ENCODE measurements around the gene TNIK.

TNIK gene

GRCh38 chr3:171459942-171460724 lies at the start of gene TNIK:
TSS of gene TNIK (minus strand) at chr3:171460405. CDS start at chr3:171460063, 342 bp downstream.
- peak; percentile 91 for DNase-seq (ENCODE audit: low read depth)

DNA sequence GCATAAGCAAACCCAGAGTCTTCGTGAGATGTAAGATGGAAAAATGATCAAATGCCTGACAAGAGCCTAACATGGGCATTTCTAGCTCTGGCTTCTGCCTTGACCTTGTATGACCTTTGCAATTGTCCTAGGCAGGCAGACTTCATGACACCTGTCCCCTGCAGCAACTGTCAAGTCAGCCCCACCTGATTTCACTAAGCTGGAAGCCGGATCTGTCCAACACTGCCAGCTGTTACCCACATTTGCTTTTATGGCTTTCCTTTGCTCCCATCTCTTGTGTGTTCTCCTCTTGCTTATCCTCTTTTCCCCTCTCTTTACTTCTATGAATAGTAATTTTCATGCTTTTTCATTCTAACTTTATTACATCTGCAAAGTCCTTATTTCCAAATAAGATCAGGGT lies 48.5 kb upstream of the TNIK start:
- no peak for DNase-seq (ENCODE audit: low read depth)

DNA sequence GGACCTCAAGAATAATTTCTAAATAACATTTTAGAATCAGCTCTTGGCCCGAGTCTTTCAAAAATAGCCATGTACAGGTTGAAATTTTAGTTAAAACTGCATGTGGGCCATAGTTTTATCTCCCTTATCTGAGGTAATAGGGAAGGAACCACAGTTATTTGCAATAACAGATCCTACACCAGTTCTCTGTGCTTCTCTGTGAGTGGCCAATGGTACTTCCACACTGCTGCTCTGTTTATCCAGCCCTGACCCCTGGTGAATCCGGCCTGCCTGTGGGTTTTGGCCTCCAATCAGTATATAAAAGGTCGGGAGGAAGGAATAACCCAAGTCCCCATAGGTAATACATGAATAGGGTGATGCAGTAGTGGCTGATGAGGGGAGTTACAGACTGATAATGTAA lies 48.0 kb upstream of the TNIK start:
- DNase-seq (ENCODE audit: low read depth), result no peak

DNA sequence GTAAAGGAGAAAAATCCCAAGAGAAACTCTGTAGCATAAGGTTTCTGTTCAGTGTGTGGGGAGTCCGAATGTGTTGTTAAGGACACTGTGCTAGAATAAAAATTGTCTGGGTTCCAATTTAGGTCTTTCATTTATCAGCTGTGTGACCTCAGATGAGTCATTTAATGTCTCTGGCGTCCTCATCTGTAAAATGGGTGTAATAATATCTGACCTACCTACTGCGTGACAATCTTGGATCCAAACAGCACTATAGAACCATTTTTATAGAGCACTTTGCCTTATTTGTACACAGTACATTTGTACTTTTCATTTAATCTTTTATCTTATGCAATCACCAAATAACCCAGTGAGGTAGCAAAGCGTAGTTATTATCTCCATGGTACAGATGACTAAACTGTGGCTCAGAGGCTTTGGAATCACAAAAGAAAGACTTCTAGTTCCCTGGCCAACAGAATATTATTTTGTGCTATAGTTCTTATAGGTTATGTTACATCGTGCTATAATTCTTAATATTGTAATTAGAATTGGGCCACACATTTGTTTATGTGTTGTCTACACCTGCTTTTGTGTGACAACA lies 46.6 kb upstream of the TNIK start:
- no peak for DNase-seq (ENCODE audit: low read depth)

DNA sequence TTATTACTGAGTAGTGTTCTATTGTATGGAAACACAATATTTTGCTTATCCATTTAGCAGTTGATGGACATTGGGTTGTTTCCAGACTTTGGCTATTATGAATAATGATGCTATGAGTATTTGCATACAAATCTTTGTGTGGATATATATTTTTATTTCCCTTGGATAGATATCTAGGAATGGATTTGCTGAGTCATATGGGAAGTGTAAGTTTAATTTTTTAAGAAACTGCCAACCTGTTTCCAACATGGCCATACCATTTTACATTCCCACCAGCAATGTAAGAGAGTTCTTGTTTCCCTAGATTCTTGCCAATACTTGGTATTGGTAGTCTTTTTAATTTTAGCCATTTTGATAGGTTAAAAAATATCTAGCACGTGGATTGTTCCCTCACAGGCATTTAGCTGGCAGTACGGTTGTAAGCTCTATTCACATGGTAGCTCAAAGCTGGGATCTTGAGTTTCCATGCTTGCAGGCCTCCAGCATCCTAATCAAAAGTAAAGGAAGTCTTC lies 45.7 kb upstream of the TNIK start:
- no peak for DNase-seq (ENCODE audit: low read depth)

DNA sequence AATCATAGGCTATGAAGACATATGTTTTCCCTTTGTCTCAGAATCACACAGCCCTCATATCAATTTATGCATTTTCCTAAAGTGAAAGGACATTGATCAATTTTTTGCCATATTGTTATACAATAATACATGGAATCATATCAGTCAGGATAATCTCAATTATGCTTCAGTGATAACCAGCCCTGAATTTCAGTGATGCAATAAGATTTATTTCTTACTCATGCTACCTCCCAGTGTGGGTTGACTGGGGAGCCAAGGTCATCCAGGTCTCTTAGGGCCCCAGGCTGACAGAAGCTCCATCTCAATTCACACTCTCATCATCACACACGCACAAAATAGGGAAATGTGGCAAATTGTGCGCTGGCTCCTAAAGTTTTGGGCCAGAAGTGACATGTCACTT lies 44.2 kb upstream of the TNIK start:
- DNase-seq (ENCODE audit: low read depth), result no peak

DNA sequence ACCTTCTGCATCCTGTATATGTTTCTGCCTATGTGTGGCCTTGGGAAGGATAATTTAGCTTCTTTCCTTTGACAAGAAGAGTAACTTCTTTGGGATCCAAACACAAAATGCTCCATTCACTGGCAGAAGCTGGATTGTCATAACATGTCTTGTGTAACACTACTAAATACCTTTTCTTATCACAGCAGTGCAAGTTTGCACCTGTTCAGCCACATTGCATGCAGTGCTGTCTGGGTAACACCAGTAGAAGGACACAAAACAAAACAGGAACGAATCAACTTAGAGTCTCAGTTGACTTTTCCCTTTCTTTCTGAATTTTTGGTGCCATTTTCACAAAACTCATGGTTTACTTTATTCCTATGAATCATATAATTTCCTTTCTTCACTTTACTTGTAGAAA lies 43.6 kb upstream of the TNIK start:
- no peak for DNase-seq (ENCODE audit: low read depth)

DNA sequence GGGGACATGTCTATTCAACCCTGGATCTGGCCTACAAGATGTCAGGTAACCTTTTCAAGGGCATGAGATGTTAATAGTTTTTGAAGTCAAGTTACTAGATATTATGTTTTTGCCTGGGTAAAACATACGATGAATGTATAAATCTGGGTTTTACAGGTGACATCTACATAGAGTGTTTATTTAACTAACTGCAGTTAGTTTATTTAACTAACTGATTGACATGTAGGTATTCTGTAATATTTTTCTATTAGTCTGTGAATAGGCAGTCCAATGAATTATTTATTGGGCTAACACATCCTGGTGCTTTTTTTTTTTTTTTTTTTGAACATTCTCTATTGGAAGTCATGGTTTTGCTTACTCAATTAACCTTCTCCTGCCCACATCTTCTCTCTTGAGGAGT lies 38.7 kb upstream of the TNIK start:
- no peak for DNase-seq (ENCODE audit: low read depth)

GRCh38 chr3:171497468-171497867 lies 37.3 kb upstream of the TNIK start:
- no peak for DNase-seq (ENCODE audit: low read depth)

- DNase-seq (ENCODE audit: low read depth), result no peak
Measured at GRCh38 chr3:171495413-171495812, 35.2 kb upstream of the TNIK start.

DNA sequence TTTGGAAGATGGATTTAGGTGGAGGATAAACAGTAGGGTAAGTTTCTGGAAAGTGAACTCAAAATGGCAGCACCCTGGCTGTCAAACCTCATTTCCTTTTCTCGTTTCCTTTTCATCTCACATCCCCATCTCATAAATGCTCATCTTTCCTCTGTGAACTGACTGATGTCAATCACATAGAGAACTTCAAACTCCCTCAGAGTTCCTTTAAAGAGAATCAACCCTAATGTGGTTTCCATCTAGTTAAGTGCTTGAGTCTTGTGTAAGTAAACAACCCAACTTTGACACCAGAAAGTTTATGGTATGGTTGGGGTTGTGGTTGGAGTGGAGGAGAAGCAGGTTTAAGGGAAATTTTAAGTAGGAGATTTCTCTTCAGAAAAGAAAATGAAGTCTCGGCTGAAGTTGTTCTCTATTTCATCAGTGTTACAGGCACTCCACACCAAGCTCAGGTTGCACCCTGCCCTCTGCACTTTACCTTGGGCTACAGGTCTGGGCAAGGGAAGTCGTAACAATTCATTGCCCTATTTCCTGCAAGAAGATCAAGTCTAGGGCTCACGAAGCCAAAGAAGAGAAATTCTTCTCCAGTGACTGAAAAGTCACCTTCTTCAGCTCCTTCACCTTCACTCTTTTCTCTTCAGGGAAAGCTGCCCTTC lies 34.4 kb upstream of the TNIK start:
- no peak for DNase-seq (ENCODE audit: low read depth)

DNA sequence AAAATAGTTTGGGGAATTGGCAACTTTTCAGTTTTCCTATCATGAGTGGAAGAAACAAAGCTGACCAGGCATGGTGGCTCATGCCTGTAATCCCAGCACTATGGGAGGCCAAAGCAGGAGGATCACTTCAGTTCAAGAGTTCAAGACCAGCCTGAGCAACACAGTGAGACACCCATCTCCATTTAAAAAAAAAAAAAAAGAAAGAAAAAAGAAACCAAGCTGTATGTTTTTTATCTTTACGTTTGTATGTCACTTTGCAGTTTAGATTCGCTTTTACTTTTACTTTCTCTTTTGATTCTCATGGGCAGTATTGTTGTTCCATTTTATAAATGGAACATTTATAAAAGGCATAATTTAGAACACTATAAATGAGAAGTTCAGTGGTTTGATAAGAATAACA lies 31.2 kb upstream of the TNIK start:
- no peak for DNase-seq (ENCODE audit: low read depth)

DNA sequence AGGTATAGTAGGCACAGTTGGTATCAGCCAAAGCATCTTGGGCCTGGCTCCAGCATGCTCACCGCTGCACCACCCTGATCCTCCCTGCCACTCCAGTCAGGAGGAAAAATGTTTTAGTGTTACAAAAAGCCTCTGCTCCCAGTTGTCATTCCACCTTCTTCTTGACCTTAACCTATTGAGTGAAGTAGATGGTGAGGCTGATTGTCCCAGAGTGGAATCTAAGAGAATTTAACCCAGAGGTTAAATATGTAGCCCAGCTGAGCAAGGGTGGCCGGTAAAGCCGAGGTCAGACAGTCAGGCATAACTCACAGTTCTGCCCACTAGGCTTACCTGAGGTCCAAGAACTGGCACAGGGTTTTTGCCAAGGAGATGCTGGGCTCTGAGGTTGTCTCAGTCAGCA lies 30.7 kb upstream of the TNIK start:
- DNase-seq (ENCODE audit: low read depth), result no peak

DNA sequence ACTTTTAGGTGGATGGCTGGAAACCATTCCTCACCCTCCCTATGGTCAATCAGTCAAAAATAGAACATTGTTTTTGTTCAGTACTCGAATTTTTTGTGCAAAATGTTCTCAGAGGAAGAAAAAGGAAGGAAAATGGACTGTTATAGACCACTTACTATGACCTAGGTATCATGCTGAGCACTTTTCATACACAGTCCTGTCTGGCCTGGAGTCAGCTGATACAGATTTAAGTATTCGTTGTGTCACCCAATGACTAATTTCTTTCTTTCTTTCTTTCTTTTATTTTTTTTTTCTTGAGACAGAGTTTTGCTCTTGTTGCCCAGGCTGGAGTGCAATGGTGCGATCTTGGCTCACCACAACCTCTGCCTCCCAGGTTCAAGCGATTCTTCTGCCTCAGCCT lies 29.1 kb upstream of the TNIK start:
- no peak for DNase-seq (ENCODE audit: low read depth)

DNA sequence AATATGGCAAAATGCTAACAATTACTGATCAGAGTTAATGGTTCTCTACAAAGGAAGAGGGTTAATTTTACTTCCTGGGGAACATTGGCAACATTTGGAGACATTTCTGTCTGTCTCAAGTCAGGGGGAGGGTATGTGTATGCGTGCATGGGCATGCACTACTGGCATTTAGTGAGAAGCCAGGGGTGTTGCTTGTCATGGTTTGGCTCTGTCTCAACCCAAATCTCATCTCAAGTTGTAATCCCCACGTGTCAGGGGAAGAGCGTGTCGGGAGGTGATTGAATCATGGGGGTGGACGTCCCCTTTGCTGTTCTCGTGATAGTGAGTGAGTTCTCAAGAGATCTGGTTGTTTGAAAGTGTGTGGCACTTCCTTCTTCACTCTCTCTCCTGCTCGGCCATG lies 28.3 kb upstream of the TNIK start:
- no peak for DNase-seq (ENCODE audit: low read depth)

GRCh38 chr3:171487382-171487781 lies 27.2 kb upstream of the TNIK start:
- DNase-seq (ENCODE audit: low read depth), result no peak

DNA sequence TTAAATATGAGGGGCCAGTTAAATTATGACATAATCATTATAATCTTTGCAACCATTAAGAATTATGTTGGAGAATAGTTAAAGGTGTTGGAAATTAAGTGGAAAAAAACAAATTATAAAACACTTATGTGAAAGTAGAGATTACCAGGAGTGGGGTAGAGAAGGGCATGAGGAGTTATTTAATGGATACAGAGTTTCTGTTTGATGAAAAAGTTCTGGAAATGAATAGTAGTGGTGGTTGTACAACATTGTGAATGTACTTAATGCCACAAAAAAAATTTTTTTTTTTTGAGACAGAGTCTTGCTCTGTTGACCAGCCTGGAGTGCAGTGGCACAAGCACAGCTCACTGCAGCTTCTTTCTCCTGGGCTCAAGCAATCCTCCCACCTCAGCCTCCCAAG lies 25.1 kb upstream of the TNIK start:
- no peak for DNase-seq (ENCODE audit: low read depth)

GRCh38 chr3:171481011-171481410 lies 20.8 kb upstream of the TNIK start:
- DNase-seq (ENCODE audit: low read depth), result no peak

GRCh38 chr3:171480526-171480925 lies 20.3 kb upstream of the TNIK start:
- no peak for DNase-seq (ENCODE audit: low read depth)

DNA sequence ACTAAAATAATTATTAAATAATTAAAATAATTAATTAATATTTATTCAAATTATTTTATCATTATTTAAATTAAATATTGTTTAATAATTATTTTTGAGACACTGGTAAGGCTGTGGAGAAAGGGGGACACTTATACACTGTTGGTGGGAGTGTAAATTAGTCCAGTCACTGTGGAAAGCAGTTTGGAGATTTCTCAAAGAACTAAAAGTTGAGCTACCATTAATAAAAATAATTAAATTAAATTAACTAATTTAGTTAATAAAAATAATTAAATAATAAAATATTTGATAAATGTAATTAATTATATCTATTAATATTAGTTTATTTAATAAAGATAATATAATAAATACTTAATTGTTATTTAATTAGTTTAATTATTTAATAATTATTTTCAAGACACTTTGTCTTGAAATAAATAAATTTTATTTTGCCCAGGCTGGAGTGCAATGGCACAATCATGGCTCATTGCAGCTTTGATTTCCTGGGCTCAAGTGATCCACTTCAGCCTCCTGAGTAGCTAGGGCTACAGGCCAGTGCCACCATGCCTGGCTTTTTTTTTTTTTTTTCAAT lies 16.4 kb upstream of the TNIK start:
- no peak for DNase-seq (ENCODE audit: low read depth)

DNA sequence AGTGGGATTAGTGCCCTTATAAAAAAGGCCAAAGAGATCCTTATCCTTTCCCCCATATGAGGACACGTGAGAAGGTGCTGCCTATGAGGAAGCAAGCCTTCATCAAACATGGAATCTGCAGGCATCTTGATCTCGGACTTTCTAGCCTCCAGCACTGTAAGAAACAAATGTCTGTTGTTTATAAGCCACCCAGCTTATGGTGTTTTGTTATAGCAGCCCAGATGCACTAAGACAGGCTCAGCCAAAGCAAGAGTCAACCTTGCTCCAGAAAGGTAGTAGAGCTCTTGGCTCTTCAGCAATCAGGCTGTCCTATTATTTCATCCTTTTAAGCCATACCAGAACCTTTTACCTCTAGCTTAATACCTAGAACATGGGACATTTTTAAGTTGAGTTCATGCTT lies 12.3 kb upstream of the TNIK start:
- DNase-seq (ENCODE audit: low read depth), result no peak

- no peak for DNase-seq (ENCODE audit: low read depth)
Measured at GRCh38 chr3:171470714-171471227, 10.6 kb upstream of the TNIK start.

DNA sequence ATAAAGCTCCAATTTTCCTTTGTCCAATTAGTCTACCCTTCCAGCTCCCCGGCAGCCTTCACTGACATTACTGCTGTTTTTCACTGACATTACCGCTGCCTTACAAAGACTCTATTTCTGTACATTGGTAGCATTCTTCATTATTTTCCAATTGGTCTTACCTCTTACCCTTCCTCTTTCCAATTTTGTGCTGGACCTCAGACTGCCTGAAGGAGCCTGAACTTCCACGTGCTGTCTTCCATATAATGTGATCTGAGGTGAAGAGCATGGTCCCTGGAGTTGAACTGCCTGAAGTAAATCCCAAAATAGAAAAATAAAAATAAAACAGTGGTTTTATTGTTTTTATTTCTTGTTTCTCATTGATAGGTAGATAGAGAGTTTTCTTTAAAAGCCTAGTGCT lies 9.2 kb upstream of the TNIK start:
- DNase-seq (ENCODE audit: low read depth), result no peak
